SK-N-DZ (cell line): ENCODE data around the gene MECP2.

Source experiments
- DNase-seq: peaks from one replicate; pipeline ENCODE4 v3.0.0-alpha.2; 2015; ENCODE audit warnings: low spot score

MECP2 gene

DNA sequence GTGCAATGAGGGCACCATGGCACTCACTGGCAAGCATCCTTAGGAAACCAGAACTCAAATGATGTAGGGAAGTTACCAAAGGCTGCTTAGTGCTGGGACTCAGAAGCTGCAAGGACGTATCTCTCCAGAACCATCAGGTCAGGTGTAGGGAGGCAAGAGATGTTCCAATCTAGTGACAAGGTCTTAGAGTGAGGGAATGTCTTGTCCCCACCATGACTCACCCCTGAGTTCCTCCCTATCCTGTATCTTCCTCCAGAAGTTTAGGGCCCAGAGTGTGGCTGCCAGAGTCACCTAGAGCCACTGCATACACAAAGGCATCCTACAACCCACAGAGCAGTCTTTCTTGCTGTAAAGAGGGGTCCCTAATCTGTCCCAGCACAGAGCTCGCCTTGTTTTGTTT lies 63.7 kb downstream of the MECP2 start:
- no peak for DNase-seq

DNA sequence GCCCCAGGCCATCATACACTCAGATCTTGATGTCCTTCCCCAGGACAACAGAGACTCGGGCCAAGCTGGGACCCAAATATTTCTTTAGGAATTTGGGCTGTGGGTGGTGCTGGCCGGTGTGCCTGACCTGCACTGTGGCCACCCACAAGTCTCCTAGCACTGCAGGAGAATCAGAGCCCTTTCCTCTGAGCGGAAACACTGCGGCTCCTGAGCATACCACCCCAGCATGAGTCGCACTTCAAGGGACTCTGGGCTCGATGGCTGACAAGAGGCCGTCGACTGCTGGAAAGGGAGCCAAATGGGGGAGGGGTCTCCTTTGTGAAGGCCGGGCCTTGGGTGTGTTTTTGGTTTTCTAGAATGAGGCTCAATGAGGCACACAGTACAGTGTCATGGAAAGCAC lies 64.9 kb downstream of the MECP2 start:
- no peak for DNase-seq

DNA sequence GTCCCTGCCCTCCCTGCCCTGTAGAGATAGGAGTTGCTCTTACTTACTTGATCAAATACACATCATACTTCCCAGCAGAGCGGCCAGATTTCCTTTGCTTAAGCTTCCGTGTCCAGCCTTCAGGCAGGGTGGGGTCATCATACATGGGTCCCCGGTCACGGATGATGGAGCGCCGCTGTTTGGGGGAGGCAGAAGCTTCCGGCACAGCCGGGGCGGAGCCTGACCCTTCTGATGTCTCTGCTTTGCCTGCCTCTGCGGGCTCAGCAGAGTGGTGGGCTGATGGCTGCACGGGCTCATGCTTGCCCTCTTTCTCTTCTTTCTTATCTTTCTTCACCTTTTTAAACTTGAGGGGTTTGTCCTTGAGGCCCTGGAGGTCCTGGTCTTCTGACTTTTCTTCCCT lies 65.4 kb downstream of the MECP2 start:
- DNase-seq = no peak

DNA sequence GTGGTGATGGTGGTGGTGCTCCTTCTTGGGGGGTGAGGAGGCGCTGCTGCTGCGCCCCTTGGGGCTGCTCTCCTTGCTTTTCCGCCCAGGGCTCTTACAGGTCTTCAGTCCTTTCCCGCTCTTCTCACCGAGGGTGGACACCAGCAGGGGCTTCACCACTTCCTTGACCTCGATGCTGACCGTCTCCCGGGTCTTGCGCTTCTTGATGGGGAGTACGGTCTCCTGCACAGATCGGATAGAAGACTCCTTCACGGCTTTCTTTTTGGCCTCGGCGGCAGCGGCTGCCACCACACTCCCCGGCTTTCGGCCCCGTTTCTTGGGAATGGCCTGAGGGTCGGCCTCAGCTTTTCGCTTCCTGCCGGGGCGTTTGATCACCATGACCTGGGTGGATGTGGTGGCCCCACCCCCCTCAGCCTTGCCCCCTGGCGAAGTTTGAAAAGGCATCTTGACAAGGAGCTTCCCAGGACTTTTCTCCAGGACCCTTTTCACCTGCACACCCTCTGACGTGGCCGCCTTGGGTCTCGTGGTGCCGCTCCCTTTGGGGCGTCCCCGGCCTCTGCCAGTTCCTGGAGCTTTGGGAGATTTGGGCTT lies 66.7 kb downstream of the MECP2 start:
- DNase-seq = no peak

DNA sequence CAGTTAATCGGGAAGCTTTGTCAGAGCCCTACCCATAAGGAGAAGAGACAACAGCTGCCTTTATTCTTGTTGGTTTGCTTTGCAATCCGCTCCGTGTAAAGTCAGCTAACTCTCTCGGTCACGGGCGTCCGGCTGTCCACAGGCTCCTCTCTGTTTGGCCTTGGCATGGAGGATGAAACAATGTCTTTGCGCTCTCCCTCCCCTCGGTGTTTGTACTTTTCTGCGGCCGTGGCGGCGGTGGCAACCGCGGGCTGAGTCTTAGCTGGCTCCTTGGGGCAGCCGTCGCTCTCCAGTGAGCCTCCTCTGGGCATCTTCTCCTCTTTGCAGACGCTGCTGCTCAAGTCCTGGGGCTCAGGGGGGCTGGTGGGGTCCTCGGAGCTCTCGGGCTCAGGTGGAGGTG lies 67.3 kb downstream of the MECP2 start:
- no peak for DNase-seq

DNA sequence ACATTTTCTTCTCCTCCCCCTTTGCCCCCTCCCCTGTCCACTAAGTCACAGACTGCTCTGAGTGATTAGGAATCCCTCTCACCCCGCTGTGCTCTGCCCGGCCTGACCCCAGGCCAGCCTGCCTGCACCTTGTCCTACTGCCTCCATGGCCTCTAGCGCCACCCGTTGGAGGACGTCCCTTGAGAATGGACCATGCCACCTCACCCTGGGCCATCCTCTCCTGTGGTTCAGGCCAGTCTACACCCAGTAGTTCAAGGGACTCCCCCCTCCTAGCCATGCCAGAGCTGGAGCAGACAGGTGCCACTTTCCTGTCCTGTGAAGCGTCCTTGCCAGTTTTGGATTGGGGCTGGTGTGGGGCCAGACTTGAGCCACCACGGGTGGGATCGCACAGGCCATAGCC lies 68.1 kb downstream of the MECP2 start:
- no peak for DNase-seq

DNA sequence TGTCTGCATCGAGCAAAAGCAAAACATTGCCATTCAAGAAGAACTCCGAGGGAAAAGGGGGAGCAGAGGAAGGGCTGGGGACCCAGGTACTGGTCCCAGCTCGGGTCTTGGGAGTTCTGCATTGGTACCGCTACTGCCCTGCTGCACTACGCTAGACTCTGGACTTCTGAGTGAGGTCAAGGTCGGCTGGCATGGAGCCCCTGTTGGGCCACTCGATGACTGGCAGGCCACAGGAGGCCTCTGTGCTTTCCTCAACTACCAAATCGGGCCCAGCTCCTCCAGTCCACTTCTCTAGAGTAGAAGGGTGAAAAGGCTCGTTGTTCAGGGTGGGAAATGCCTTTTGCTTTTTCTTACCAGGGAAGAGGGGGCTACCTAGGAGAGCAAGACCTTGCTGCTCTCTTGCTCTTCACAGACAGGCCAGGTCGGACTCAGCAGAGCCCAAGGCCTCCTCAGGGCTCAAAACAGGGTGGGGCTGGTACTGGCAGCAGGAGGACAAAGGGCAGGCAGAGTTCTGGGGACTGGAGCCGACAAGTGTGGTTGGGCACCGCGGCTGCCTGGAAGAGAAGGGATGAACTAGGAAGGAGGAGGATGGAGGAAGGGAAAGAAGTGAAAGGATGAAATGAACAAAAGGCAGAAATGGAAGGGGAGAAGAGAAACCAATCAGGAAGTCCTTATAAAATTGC lies 68.9 kb downstream of the MECP2 start:
- DNase-seq = no peak

DNA sequence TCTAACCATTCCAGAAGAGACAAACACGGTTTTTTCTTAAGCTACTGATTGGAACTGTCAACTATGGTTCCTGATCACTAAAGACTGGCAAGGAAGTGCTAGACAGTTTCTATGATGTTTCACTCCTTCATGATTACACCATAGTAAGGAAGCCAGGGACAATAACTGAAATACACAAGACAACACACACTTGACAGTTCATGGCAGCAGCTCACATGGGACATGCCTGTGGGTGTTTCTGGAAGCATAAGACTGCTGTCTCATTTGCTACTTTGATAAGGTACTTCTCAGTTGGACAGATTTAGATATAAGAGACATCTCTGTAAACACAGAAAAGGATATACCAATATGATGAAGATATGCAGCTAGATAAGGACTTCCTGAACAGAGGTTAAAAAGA lies 69.5 kb downstream of the MECP2 start:
- DNase-seq = no peak

DNA sequence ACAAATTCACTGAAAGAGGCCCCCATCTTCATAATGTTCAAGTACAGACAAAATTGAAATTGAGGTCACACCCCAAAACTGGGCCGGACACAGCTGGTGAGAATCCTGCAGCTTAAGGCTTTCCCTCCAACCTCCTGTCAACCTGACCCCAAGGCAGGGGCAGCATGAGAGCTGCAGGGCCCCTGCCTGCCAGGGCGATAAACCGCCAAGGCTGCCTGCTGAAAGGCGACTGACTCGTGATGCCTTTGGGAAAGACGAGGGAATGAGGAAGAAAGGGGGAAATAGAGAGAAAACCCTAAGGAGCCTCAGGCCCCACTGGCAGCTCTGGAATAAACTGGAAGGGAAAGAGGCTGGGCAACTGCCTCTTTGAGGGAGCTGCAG lies 70.5 kb downstream of the MECP2 start:
- DNase-seq = no peak

DNA sequence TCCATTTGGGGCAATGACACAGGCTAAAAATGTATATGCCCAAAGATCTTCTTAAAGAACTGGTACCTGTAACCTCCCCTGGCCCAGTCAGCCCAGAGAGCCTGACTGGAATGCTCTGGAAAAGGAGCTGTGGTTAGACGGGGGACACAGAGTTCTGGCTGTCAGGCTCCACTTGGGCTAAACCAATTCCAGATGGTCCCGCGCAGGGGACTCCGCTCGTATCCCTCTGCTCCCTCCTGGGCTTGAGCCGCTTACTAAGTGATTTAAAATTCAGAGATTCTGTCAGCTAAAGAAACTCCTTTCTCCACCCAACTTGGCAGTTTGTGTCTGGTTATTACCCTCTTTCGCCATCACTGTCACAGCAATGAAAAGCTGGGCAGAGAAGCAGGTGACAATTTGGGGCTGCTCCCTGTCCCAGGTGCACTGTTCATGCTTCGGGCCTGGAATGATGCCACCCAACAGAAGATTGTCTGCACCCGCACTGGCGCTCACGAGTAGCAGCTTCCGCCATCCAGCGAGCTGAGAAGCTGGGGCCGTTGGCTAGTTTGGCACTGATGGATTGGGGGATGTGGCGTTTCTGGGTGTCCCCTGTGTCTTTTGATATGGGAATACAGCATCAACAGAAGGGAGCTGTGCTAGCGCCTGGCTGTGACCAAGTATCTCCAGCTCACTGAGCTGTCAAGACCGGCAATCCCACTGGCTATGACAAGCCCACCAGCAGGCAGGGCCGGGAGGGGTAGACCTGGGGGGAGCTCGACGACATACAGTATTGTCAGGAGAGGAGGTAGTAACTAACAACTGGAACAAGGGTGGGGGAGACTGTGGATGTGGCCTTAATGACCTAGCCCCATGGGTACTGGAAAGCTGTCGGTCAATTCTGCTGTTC lies 71.1 kb downstream of the MECP2 start:
- DNase-seq = no peak

DNA sequence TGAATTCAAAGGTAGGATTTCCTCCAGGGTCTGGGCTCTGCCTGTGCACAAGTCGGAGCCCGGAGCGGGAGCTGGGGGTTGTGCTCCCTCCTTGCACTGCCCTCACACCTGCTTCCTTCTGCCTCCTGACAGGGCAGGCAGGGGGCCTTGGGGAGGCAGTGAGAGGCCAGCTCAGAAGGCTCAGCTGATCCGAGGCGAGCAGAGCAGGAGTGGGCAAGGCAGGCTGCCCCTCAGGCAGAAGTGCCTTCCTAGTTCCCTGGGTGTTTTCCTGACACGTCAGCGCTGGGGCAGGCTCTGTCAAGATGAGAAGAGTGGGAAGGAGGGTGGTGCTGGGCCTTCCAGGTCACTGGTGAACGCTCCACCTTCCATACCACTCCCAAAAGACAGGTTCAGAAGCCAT lies 72.3 kb downstream of the MECP2 start:
- DNase-seq = no peak

DNA sequence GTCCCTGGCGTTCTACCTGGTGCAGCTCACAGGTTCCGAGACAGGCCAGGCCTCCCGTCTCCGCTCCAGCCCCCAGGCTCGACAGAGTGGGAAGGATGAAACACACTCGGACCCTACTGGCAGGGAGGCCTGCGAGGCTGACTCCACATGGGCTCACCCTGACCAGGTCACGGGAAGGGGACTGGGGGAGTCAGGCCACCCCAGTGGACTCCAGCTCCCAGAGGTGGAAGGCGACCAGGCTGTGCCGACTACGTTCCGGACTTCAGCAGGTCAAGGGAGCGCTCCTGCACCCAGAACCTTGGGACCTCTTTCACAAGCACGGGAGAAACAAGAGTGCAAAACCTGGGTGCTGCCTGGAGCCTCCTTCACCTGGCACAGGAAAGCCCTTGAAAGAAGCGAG lies 73.2 kb downstream of the MECP2 start:
- DNase-seq = no peak

DNA sequence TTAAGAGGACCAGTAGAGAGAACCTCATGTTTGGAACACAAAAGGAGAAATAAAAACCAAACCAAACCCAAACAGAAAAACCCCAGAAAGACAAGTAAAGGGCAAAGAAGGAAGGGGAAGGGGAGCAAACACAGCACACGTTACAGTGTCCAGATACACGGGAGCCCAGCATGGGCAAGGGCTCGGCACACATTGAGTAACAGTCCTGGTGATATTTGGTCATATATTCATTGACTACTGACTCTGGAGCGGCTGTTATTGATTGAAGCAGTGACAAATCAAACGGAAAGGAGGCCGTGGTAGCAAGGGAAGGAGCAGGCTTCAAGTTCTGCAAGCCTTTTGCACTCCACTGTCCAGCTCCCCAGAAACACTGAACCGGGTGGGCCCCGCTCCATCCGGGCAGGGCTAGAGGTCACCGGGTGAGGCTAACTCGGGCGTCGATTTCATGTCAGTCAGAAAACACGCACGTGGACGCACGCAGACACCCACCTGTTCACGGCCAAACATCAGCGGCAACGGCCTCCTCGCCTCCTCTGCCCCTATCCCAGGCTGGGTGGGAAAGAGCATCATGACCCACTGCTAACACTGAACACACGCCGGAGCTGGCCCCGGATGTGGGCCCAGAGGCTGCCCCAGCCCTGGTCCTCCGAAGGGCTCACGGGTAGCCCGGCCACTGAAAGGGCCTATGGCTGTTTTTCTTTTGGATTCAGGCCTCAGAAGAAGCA lies 74.1 kb downstream of the MECP2 start:
- no peak for DNase-seq

DNA sequence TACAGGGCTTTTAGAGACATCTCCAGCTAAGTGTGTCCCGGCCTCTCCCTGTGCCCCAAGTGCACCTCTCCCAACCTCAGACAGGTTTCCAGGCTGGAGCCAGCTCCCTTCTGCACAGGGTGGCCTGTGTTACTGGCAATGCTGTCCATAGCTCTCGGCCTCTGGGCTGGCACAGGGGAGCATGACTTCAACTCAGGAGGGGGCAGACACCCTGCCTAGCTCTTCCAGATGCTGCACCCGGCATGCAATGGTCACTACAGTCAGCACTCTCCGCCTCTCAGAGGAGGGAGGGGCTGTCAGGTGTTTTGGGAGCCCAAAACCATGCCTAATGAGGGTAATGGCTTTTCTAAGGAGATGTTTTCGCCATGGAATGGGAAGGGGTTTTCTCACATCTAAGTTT lies 75.4 kb downstream of the MECP2 start:
- no peak for DNase-seq

DNA sequence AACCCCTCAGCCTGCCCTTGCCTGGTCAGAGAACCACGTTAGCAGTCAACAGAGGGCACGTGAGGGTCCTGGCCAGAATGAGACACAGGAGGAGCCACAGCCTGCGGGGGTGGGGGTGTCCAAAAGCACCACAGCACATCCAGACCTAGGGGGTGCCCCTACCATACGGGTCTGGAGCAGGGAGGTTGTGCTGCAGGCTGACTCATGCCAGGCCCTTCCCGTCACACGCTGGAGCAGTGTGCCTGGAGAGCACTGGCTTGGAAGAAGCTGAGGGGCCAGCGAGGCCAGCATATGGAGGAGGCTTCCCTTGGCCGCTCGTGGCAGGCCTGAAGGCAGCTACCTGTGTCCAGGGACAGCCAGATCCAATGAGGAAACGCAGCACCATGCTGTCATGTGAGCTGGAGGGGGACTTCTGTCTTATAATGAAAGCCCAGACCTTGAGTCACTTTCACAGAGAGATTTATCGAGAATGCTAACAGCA lies 76.3 kb downstream of the MECP2 start:
- no peak for DNase-seq

DNA sequence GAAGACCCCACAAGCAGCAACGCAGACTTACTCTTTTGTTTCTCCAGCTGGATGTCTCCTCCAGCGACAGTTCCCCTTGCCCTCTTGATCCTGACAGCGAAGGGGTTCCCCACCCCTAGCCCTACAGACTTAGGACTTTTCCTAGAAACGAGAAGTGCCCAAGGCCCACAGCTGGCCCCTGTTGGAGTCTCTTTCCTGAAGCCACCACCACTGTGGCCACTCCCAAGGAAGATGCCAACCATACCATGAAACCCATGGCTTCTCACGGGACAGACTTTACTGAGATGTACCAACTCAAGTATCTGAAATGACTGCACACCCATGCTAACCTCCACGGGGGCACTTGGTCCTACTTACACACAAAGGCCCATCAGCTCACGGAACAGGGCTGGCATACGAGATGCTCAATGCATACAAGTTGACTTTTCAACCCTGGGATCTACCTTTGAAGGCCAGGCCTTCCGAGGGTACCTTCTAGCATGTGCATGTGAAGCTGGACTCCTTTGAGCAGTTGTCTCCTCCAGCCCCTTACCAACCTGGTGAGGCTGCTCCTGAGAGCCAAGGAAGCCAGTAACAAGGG lies 76.9 kb downstream of the MECP2 start:
- no peak for DNase-seq

DNA sequence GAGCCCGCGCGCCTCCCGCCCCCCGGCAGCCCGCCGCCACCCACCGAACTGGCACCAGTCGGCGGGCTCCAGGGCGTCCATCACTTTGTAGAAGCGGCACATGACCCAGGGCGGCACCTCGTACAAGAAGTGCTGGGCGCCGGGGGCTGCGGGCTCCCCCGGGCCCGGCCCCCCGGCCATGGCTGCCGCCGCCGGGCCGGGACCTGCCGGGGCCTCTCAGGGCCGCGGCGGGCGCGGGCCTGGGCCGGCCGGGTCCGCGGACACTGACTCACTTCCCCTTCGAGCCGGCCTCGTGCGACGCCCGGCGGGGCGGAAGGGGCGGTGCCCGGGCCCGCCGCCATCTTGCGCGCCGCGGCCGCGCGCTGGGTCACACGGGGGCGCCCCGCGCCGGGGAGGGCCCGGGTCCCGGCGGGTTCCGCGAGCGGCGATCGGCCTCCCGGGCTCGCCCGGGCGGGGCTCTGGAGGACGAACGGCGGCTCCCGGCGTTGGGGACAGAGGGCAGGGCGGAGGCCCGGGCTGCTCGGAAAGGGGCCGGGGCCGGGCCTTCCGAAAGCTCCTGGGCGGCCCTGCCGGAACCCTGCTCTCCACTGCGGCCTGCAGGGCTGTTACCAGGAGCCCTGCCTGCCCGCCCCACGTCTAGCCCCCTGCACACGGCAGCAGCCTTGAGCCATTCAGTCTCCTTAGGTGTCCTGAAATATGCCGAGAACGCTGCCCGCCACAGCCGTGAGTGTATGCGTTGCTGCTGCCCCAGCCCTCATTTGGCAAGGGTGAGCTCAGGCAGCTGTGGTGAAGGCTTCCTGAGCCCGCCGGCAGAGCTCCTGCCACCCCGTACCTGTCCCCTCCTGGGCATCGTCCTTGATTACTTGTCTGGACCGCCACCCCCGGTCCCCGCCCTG lies 77.6 kb downstream of the MECP2 start, which contains the start of gene IRAK1:
Gene IRAK1 (minus strand): TSS at position 270 of the 896 bp plus-strand sequence. CDS start 90 bp downstream, at position 180.
- DNase-seq = no peak

DNA sequence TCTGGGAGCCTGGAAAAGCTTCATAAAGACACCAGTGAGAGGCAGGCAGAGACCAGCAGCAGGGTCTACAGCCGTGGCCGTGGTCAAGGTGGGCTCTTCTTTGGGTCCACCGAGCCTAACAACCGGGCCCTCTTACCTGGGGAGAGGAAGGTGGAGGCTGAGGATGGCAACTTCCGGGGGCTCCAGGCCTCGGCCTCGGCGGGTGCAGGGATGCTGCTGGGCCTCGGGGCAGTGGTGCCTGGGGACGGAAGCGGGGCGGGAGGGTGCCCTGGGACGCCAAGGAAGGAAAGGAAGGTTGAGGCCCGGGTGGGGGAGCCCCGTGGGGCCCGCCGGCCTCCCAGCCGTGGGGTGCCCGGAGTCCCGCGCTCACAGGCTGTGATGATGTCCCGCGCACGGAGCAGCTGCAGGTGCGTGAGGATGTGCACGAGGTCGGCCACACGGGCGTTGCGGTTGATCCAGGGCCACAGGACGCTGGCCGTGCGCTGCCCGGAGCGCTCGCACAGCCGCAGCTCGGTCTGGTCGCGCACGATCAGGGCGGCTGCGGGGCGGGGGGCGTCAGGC lies 78.4 kb downstream of the MECP2 start:
- no peak for DNase-seq

DNA sequence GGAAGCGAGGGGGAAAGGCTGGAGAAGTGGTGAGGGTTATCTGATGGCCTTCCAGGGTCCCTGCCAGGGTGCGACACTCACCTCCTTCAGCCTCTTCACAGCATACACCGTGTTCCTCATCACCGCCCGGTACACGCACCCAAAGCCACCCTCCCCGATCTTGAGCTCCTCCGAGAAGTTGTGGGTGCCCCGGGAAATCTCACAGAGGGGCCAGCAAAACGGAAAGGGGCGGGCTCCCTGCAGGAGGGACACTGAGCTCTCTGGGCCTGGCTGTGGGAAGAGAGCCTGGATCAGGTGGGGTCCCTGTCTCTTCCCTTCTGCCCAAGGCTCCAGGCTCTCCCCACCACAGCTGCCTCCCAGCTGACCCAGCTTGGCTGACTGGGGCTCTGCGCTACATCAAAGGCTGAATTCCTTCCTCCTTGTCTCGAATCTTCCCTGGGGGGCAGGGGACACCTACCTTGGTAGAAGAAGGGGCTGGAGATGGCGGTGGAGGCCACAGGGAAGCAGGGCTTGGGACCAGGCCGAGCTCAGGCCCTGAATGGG lies 78.9 kb downstream of the MECP2 start:
- no peak for DNase-seq
